Upper lobe of left lung (tissue), 6 donors: ENCODE results near the gene ELP4. TPM values are rescaled to one million over a fixed set of nuclear protein-coding genes. Genes with fewer than 3 reads are reported as not detected.

Experiments
- ATAC-seq, 2 donors: fragments of 200-7000 bp; cut with Tn5 transposase; one replicate each; pipeline ENCODE4 v1.9.1; 2022; ENCODE audit warnings: mild to moderate bottlenecking in 2 of 2, moderate library complexity in 2 of 2; ENCODE audit not compliant: low FRiP score in 2 of 2
- DNase-seq, 2 donors: peaks; one replicate each; pipeline ENCODE4 v3.0.0-alpha.2; 2019 to 2020
- H3K27ac ChIP-seq, 4 donors: fragments of 200-600 bp; sonication (generic); one replicate each; pipeline ENCODE4 v1.5.1; 2016 to 2019
- H3K27me3 ChIP-seq, 4 donors: fragments of 200-600 bp; sonication (generic); one replicate each; pipeline ENCODE4 v1.5.1; 2017 to 2019
- H3K36me3 ChIP-seq, 4 donors: fragments of 200-600 bp; sonication (generic); one replicate each; pipeline ENCODE4 v1.5.1; 2016 to 2019
- H3K4me1 ChIP-seq, 4 donors: fragments of 200-600 bp; sonication (generic); one replicate each; pipeline ENCODE4 v1.5.1; 2018 to 2019
- H3K4me3 ChIP-seq, 4 donors: fragments of 200-600 bp; sonication (generic); one replicate each; pipeline ENCODE4 v1.5.1; 2017 to 2019; ENCODE audit warnings: mild to moderate bottlenecking in 2 of 4, moderate library complexity in 1 of 4
- H3K9me3 ChIP-seq, 4 donors: fragments of 200-600 bp; sonication (generic); one replicate each; pipeline ENCODE4 v1.5.1; 2018 to 2019
- CTCF ChIP-seq, 6 experiments: fragments of 450-650 bp in 4 of 6; fragments of 200-600 bp in 2 of 6; sonication (generic) in 2 of 6; IDR thresholded peaks; one replicate each; pipeline ENCODE4 v1.5.1; 2016 to 2019; ENCODE audit warnings: antibody characterized with exemption in 6 of 6
- EP300 ChIP-seq, 4 donors: sonication (generic); formaldehyde crosslinking; IDR thresholded peaks; one replicate each; pipeline ENCODE4 v1.5.1; 2017; ENCODE audit warnings: antibody characterized with exemption in 4 of 4, control low read depth in 2 of 4
- POLR2A ChIP-seq, 4 donors: fragments of 450-650 bp; IDR thresholded peaks; one replicate each; pipeline ENCODE4 v1.5.1; 2016 to 2017; ENCODE audit warnings: antibody characterized with exemption in 4 of 4, mild to moderate bottlenecking in 2 of 4
- POLR2AphosphoS5 ChIP-seq, 2 donors: sonication (generic); formaldehyde crosslinking; IDR thresholded peaks; one replicate each; pipeline ENCODE4 v1.5.1; 2017; ENCODE audit warnings: antibody characterized with exemption in 2 of 2
- WGBS, 2 donors: methylation state at CpG; one replicate each; pipeline ENCODE4 v1.1.5; 2017 to 2018; 5-methylcytosine and 5-hydroxymethylcytosine counted together
- total RNA-seq, 6 donors: library from RNA; depleted of rRNA in 4 of 6; stranded (reverse); fragments of >200 nt in 4 of 6; gene quantifications; one replicate each; pipeline versions ENCODE4 v1.1.0 to v1.2.1, GENCODE V29; 2016 to 2021
- donor health status: DM: no; HTN: no; CAD: no; lungs with moderate emphysema.
- donor health status: DM: no; HTN: yes; CAD: no; lungs with severe emphysema.

The ELP4 gene
- total RNA-seq, 6 donors from 2014 or later: 6.3 to 34.7 (median 18.6) TPM

- Histone ChIP-seq H3K4me3 (no peak overlapping the region), H3K36me3 (no peaks in the 10 kb centered on the region), H3K4me1 (peaks cover 17 to 46% (median 21%) of the 10 kb centered on the region in 4 donors), H3K27me3 (peaks cover 2 to 96% (median 73%) of the 10 kb centered on the region in 4 donors), H3K27ac (no peak overlapping the region), H3K9me3 (no peaks in the 10 kb centered on the region)
- ATAC-seq: no peak
- no peak for DNase-seq
- TF ChIP-seq POLR2AphosphoS5 (IDR thresholded peaks at IDR 0.05): no peak
- no peak for TF ChIP-seq CTCF (IDR thresholded peaks at IDR 0.05)
- no peak for TF ChIP-seq EP300 (IDR thresholded peaks at IDR 0.05)
- no peak for TF ChIP-seq POLR2A (IDR thresholded peaks at IDR 0.05)
- 8 to 11% methylated on average over 5 of the region's 5 CpGs for WGBS, 2 donors
These were observed 311.7 kb downstream of the ELP4 start for GRCh38 chr11:31821235-31821764.

GRCh38 chr11:31821766-31822165 is 312.2 kb downstream of the ELP4 start:
- H3K4me3 ChIP-seq: no peak overlapping the region
- ATAC-seq: no peak

GRCh38 chr11:31822175-31822926 is 312.8 kb downstream of the ELP4 start:
- 32 to 35% methylated on average over 15 to 17 of the region's 17 CpGs for WGBS, 2 donors
- TF ChIP-seq EP300 (IDR thresholded peaks at IDR 0.05) (no peak), POLR2AphosphoS5 (IDR thresholded peaks at IDR 0.05) (no peak), POLR2A (IDR thresholded peaks at IDR 0.05) (no peak), CTCF (IDR thresholded peaks at IDR 0.05) (no peak)
- no peak for DNase-seq
- no peak for ATAC-seq
- H3K9me3 ChIP-seq: no peaks in the 10 kb centered on the region
- no peak overlapping the region for H3K27ac ChIP-seq
- peaks cover 7 to 42% (median 12%) of the 10 kb centered on the region in 4 donors for H3K4me1 ChIP-seq
- no peaks in the 10 kb centered on the region for H3K36me3 ChIP-seq
- H3K4me3 ChIP-seq: no peak overlapping the region
- H3K27me3 ChIP-seq: peaks cover 2 to 96% (median 72%) of the 10 kb centered on the region in 4 donors

More at GRCh38 chr11:31821766-31822165, 312.2 kb downstream of the ELP4 start:
- TF ChIP-seq CTCF (IDR thresholded peaks at IDR 0.05): no peak
- DNase-seq: no peak
- 13 to 17% methylated on average over 8 of the region's 8 CpGs for WGBS, 2 donors
- H3K27ac ChIP-seq: no peak overlapping the region
- peaks cover 2 to 96% (median 73%) of the 10 kb centered on the region in 4 donors for H3K27me3 ChIP-seq
- H3K4me1 ChIP-seq: peaks cover 13 to 42% (median 16%) of the 10 kb centered on the region in 4 donors
- H3K36me3 ChIP-seq: no peaks in the 10 kb centered on the region
- H3K9me3 ChIP-seq: no peaks in the 10 kb centered on the region

GRCh38 chr11:31822927-31823643 is 313.5 kb downstream of the ELP4 start:
- no peak for ATAC-seq
- Histone ChIP-seq H3K4me3 (no peak overlapping the region), H3K4me1 (peaks cover 0 to 37% (median 5%) of the 10 kb centered on the region in 4 donors), H3K36me3 (no peaks in the 10 kb centered on the region), H3K27me3 (peaks cover 2 to 96% (median 66%) of the 10 kb centered on the region in 4 donors), H3K27ac (no peak overlapping the region), H3K9me3 (no peaks in the 10 kb centered on the region)
- no peak for DNase-seq
- 31 to 38% methylated on average over 12 to 13 of the region's 14 CpGs for WGBS, 2 donors
- TF ChIP-seq POLR2AphosphoS5 (IDR thresholded peaks at IDR 0.05) (no peak), POLR2A (IDR thresholded peaks at IDR 0.05) (no peak)

- H3K27ac ChIP-seq: no peak overlapping the region
- TF ChIP-seq POLR2AphosphoS5 (IDR thresholded peaks at IDR 0.05) (no peak), POLR2A (IDR thresholded peaks at IDR 0.05) (no peak), EP300 (IDR thresholded peaks at IDR 0.05) (no peak), CTCF (IDR thresholded peaks at IDR 0.05) (no peak)
- DNase-seq (peak in 1 of 2 donors; percentile 60), ATAC-seq (no peak)
- WGBS, 2 donors: 12% methylated on average over 13 to 19 of the region's 24 CpGs
- H3K9me3 ChIP-seq: no peaks in the 10 kb centered on the region
- no peak overlapping the region for H3K4me3 ChIP-seq
- H3K36me3 ChIP-seq: no peaks in the 10 kb centered on the region
- H3K4me1 ChIP-seq: peaks cover 0 to 34% (median 3%) of the 10 kb centered on the region in 4 donors
- peaks cover 2 to 96% (median 60%) of the 10 kb centered on the region in 4 donors for H3K27me3 ChIP-seq
These were observed 314.2 kb downstream of the ELP4 start for GRCh38 chr11:31823644-31824331.
